ENCODE data around the gene DDX1. TPM values are rescaled to one million over a fixed set of nuclear protein-coding genes. Genes with fewer than 3 reads are reported as not detected.

The DDX1 gene
- total RNA-seq, 4 donors from 2014 or later = 40.0 to 90.0 (median 52.4) TPM

- TF ChIP-seq POLR2A (IDR thresholded peaks at IDR 0.05) = no peak
- TF ChIP-seq, protein P1, sequence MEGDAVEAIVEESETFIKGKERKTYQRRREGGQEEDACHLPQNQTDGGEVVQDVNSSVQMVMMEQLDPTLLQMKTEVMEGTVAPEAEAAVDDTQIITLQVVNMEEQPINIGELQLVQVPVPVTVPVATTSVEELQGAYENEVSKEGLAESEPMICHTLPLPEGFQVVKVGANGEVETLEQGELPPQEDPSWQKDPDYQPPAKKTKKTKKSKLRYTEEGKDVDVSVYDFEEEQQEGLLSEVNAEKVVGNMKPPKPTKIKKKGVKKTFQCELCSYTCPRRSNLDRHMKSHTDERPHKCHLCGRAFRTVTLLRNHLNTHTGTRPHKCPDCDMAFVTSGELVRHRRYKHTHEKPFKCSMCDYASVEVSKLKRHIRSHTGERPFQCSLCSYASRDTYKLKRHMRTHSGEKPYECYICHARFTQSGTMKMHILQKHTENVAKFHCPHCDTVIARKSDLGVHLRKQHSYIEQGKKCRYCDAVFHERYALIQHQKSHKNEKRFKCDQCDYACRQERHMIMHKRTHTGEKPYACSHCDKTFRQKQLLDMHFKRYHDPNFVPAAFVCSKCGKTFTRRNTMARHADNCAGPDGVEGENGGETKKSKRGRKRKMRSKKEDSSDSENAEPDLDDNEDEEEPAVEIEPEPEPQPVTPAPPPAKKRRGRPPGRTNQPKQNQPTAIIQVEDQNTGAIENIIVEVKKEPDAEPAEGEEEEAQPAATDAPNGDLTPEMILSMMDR (IDR thresholded peaks at IDR 0.05) = no peak
- Histone ChIP-seq H3K27me3 (no peaks in the 10 kb centered on the region), H3K36me3 (no peaks in the 10 kb centered on the region), H3K4me3 (no peak overlapping the region), H3K27ac (no peak overlapping the region), H3K4me1 (no peaks in the 10 kb centered on the region), H3K9me3 (no peaks in the 10 kb centered on the region)
- DNase-seq = no peak
These were observed 63.0 kb downstream of the DDX1 start for GRCh38 chr2:15654727-15655073.

DNA sequence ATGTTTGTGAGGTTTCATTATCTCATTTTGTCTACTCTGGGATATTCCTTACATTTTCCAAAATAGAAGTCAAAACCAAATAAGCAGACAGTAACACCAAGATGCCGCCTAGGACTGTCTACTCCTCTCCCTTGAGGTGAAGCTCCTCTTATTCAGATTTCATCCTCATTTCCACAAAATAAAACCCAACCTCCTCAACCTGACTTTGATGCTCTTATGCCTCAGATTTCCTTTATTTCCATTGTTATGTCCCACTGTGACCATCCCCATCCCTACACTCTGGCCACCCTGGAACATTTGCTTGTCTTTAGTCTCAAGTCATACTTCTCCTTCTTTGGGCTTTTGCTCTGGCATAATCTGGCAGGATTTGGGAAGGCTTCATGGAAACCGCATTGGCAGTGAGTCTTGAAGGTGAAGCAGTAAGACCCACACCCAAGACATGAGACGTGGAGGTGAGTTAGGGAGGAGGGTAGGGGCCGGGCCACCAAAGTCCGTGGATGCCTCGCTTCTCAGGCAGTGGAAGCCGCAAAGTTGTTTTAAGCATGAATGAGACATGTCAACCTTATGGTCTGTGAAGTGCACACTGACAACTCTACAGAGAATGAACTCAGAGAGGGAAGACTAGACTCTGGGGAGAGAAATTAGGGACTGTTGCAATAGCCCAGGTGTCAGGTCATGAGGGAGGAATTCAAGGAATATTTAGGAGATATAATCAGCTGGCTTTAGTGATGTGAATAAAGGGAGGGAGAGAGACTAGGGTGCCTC is 63.6 kb downstream of the DDX1 start:
- TF ChIP-seq POLR2A (IDR thresholded peaks at IDR 0.05) = no peak
- TF ChIP-seq, protein P1 (IDR thresholded peaks at IDR 0.05) = no peak
- Histone ChIP-seq H3K4me1 (no peaks in the 10 kb centered on the region), H3K27me3 (no peaks in the 10 kb centered on the region), H3K4me3 (no peak overlapping the region), H3K9me3 (no peaks in the 10 kb centered on the region), H3K36me3 (no peaks in the 10 kb centered on the region), H3K27ac (no peak overlapping the region)
- no peak for DNase-seq

- no peak for DNase-seq
- H3K36me3 ChIP-seq = no peaks in the 10 kb centered on the region
- H3K9me3 ChIP-seq = no peaks in the 10 kb centered on the region
- no peaks in the 10 kb centered on the region for H3K27me3 ChIP-seq
- TF ChIP-seq, protein P1 (IDR thresholded peaks at IDR 0.05) = no peak
- TF ChIP-seq POLR2A (IDR thresholded peaks at IDR 0.05) = no peak
- no peaks in the 10 kb centered on the region for H3K4me1 ChIP-seq
- H3K4me3 ChIP-seq = no peak overlapping the region
- no peak overlapping the region for H3K27ac ChIP-seq
These were observed 64.4 kb downstream of the DDX1 start for GRCh38 chr2:15656090-15656489.

DNA sequence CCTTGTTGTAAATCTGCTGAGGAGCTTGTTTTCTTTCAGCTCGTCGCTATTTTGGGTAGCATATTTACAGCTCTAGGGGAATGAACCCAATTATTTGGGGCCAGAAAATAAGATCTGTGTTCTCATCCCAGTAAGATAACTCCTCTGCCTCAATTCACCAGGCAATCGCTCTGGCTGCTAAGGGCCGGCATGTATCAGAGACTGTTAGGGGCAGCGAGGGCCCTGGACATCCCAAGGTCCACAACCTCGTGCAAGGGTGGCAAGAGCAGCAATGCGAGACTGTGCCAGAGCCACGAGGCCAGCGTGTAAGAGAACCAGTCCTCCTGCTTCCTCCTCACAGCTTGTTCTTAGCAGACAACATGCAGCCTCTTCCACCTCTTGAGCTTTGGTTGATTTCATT is 66.1 kb downstream of the DDX1 start:
- H3K36me3 ChIP-seq = no peaks in the 10 kb centered on the region
- no peaks in the 10 kb centered on the region for H3K4me1 ChIP-seq
- H3K27ac ChIP-seq = no peak overlapping the region
- TF ChIP-seq, protein P1 (IDR thresholded peaks at IDR 0.05) = no peak
- no peak for TF ChIP-seq POLR2A (IDR thresholded peaks at IDR 0.05)
- no peak overlapping the region for H3K4me3 ChIP-seq
- no peaks in the 10 kb centered on the region for H3K27me3 ChIP-seq
- DNase-seq = no peak
- no peaks in the 10 kb centered on the region for H3K9me3 ChIP-seq

GRCh38 chr2:15658911-15659310 is 67.2 kb downstream of the DDX1 start:
- Histone ChIP-seq H3K27me3 (no peaks in the 10 kb centered on the region), H3K9me3 (no peaks in the 10 kb centered on the region), H3K36me3 (no peaks in the 10 kb centered on the region), H3K27ac (no peak overlapping the region), H3K4me3 (no peak overlapping the region), H3K4me1 (no peaks in the 10 kb centered on the region)
- no peak for DNase-seq
- TF ChIP-seq, protein P1 (IDR thresholded peaks at IDR 0.05) = no peak
- TF ChIP-seq POLR2A (IDR thresholded peaks at IDR 0.05) = no peak
